SK-N-MC (cell line): ENCODE measurements around the gene ANKRD13B.
A peak's percentile ranks its signal among the peaks of the same experiment; 100 is the strongest.

Experiments
- EZH2 ChIP-seq: fragments of 200-600 bp; sonication (generic); IDR thresholded peaks from one replicate; pipeline ENCODE4 v1.6.1; 2017; ENCODE audit warnings: antibody characterized with exemption
- FOXP2 ChIP-seq: optimal IDR thresholded peaks from 2 replicates; pipeline ENCODE3; 2011; ENCODE audit warnings: mild to moderate bottlenecking, moderate library complexity; ENCODE audit not compliant: insufficient read depth; ENCODE audit errors: extremely low read length, control extremely low read depth
- POLR2AphosphoS5 ChIP-seq: IDR thresholded peaks from 2 replicates; pipeline ENCODE4 v1.6.1; 2012; ENCODE audit warnings: mild to moderate bottlenecking, low read depth, low read length, borderline replicate concordance

- TF ChIP-seq POLR2AphosphoS5, result peak; percentile 54; the same call in 1 of the 2 replicates
- TF ChIP-seq EZH2, result no peak
- peak; percentile 28 for TF ChIP-seq FOXP2
Observed at GRCh38 chr17:29617125-29617480, 24.2 kb downstream of the ANKRD13B start.
